CD1c-positive myeloid dendritic cell (primary cell): ENCODE measurements around the gene ARHGEF19.
"Not testable (repeated sequence)": the region's sequence is repeated elsewhere in the genome, so short reads cannot be mapped to it uniquely, and the experiment has no call there.

Experiments used
- DNase-seq: peaks from one replicate; pipeline ENCODE4 v3.0.0-alpha.2; 2016; ENCODE audit errors: extremely low spot score

ARHGEF19 gene

GRCh38 chr1:16167331-16168143, 44.9 kb downstream of the ARHGEF19 start:
- DNase-seq, result peak; percentile 20

DNA sequence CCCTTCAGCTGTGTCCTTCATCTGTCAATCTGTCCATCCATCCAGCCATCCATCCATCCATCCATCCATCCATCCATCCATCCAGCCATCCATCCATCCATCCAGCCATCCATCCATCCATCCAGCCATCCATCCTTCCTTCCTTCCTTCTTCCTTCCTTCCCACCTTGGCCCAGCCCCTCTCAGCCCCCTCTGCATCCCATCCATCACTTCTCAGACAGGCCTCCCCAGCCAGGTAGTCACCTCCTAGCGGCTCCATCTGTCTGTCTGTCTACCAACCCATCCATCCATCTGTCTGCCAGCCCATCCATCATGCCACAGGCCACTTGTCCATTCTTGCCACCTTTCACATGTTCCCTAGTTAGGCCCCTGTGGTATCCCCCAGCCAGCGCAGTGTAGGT, 46.3 kb downstream of the ARHGEF19 start:
- DNase-seq, result no peak

DNA sequence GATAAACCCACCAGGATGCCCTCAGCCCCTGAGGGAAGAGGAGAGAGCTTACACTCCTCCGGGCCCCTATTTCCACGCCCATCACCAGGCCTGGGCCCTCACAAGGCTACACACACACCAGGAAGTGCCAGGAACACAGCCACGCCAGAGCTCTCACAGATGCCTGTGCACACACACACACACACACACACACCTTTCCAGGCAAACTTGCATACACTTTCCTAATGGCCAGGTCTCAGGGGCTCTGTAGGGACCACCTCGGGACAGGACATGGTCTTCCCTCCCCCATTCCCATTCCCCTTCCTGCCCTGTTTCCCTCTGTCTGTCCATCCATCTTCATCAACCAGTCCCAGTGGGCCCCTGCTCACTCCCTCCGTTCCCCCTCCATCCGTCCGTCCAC, 46.9 kb downstream of the ARHGEF19 start:
- DNase-seq, result no peak

GRCh38 chr1:16165073-16165364, 47.4 kb downstream of the ARHGEF19 start:
- DNase-seq, result no peak

DNA sequence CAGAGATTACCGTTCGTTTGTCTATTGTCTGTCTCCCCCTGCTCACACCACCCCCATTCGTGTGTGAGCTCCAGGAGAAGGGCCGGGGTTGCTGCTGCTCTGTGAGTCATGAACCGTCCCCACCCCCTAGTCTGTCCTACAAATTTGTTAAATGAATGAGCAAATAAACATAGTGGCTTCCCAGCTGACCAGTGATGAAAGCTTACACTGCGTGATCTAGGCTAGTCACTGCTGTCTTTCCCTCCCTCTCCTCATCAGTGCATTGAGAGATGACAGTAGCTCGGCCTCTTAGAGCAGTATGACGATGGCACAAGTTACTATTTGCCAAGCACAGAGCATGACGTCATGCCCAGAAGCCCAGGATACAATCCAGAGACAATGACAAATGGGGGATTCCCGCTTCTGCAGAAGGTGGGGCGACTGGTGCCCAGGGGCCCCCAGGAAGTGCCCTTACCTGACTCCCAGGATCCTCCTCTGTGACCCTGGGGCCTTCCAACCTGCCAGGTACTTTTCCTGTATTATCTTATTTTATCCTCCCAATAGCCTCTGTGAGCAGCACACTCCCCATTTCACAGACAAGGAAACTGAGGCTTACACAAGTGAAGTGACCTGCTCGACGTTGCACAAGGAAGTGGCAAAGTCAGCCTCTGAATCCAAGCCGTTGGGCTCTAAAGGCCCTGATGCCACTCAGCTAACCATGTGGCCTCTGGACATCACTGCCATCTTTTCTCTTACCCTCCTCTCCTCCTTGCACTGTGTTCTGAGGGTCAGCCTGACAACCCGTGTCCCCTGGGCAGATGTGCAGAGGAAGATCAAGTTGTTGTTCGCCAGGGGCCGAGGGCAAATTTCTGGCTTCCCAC, 48.0 kb downstream of the ARHGEF19 start:
- peak; percentile 23 for DNase-seq

GRCh38 chr1:16163608-16164212, 48.7 kb downstream of the ARHGEF19 start:
- not testable (repeated sequence) for DNase-seq

GRCh38 chr1:16162163-16162822, 50.2 kb downstream of the ARHGEF19 start:
- DNase-seq, result no peak

- DNase-seq, result no peak
Observed at GRCh38 chr1:16161717-16162116, 50.7 kb downstream of the ARHGEF19 start.

GRCh38 chr1:16158993-16159831, 53.2 kb downstream of the ARHGEF19 start:
- DNase-seq, result no peak

GRCh38 chr1:16158025-16158424, 54.4 kb downstream of the ARHGEF19 start:
- no peak for DNase-seq

DNA sequence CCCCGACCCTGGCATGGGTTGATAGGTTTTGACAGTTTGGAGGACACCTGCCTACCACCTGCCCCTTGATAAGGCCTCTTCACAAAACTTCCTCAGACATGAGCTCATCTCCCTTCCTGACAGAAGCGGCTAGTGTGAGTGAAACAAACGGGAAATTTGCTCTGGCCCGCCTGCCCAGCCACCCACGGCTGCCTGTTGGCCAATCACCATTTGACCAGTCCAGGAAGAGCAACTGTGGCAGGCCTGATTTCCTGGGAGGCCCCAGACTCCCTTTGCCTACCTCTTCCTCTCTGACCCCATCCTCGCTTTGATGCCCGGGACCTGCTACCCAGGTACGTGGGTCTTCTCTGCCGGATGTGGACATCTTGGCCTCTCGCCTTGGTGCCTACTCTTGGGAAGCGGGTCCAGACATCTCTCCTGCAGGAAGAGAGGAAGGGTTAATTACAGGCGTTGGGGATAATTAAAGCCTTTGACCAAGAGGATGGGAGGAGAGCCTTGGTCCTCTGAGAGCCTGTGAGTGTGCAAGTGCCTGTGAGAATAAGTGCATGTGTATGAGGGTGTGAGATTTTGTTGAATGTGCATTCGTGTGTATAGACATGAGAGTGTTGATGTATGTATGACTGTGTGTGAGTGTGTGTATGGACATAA, 55.5 kb downstream of the ARHGEF19 start:
- DNase-seq, result peak; percentile 68

- DNase-seq, result peak; percentile 68
Observed at GRCh38 chr1:16155537-16156410, 56.7 kb downstream of the ARHGEF19 start, which contains the start of gene EPHA2. EPHA2 (minus strand) TSS chr1:16156069; CDS start chr1:16155932, 137 bp downstream.

GRCh38 chr1:16153999-16154673, 58.3 kb downstream of the ARHGEF19 start:
- DNase-seq, result no peak

GRCh38 chr1:16153096-16153998, 59.1 kb downstream of the ARHGEF19 start:
- no peak for DNase-seq

- DNase-seq, result no peak
Observed at GRCh38 chr1:16152481-16153087, 59.9 kb downstream of the ARHGEF19 start.

DNA sequence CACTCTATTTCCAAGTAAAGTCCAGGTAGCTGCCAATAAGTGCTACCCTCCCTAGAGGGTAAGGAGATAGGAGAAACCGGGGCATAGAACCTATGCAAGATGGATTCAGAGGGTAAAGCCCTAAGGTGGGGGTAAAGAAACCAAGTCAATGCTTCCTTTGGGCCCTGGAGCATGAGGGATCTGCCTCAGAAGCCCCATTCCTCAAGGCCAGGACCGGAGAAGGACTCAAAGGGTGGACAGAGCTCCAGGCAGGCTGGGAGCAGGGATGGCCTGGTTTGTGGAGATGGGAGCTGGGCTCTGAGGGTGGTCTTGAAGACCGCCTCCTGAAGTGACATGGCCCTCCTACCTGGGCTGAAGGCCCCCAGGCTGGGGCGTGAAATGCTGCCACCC, 60.5 kb downstream of the ARHGEF19 start:
- no peak for DNase-seq

DNA sequence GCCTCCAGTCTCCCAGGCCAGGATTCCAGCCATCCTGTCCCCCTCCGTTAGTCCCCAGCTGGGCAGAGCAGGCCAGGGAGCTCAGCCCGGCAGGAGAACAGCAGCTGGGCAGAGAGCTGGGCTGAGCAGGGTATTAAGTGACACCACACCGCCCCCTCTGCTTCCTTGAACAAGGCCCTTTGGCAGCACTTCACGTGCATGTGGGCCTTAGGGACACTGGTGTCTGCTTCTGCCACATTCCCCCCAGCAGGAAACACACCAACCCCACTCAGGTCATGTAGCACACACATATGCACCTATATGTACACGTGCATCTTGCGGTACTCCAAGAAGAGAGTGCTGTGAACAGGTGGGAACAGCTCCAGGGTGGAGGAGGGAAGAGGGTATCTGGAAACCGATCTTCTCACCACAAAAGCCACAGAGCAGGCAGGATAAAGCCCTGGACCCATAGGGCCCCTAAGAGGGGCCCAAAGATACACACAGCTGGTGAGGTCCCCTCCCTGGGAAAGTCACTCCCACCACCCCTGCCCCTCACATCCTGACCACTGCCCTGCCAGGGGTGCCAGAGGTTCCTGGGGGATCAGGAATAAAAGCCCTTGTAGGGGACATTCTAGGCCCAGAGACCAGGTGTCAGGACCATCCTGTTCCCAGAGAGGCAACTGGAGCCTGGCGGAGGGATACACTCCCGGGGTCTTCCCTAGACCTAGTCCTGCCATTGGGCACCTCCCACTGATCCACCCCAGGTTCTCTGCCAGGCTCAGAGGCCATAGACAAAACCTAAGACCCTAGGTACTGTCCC, 61.1 kb downstream of the ARHGEF19 start:
- DNase-seq, result no peak
